COLO829 (cell line): ENCODE data around the gene KDM1A.

Experiments
- DNase-seq: peaks from one replicate; pipeline ENCODE4 v3.0.0; 2012; ENCODE audit warnings: low spot score

KDM1A gene

GRCh38 chr1:23069675-23070074 lies 50.4 kb downstream of the KDM1A start:
- DNase-seq: no peak

GRCh38 chr1:23074012-23074411 lies 54.7 kb downstream of the KDM1A start:
- no peak for DNase-seq

GRCh38 chr1:23079025-23079424 lies 59.8 kb downstream of the KDM1A start:
- no peak for DNase-seq

GRCh38 chr1:23080885-23081284 lies 61.6 kb downstream of the KDM1A start:
- no peak for DNase-seq

- DNase-seq: no peak
Measured at GRCh38 chr1:23081376-23081775, 62.1 kb downstream of the KDM1A start.

- no peak for DNase-seq
Measured at GRCh38 chr1:23083714-23084480, 64.6 kb downstream of the KDM1A start.

- DNase-seq: no peak
Measured at GRCh38 chr1:23084880-23085279, 65.6 kb downstream of the KDM1A start.

GRCh38 chr1:23085696-23086095 lies 66.4 kb downstream of the KDM1A start:
- DNase-seq: no peak

- DNase-seq: no peak
Measured at GRCh38 chr1:23088027-23088426, 68.8 kb downstream of the KDM1A start.

- no peak for DNase-seq
Measured at GRCh38 chr1:23090056-23090455, 70.8 kb downstream of the KDM1A start.

- DNase-seq: no peak
Measured at GRCh38 chr1:23091545-23091944, 72.3 kb downstream of the KDM1A start.

- DNase-seq: no peak
Measured at GRCh38 chr1:23092447-23092846, 73.2 kb downstream of the KDM1A start.

GRCh38 chr1:23097316-23097715 lies 78.0 kb downstream of the KDM1A start:
- DNase-seq: no peak

GRCh38 chr1:23098463-23099170 lies 79.3 kb downstream of the KDM1A start:
- peak; percentile 63 for DNase-seq

- no peak for DNase-seq
Measured at GRCh38 chr1:23099171-23099536, 79.9 kb downstream of the KDM1A start.

- no peak for DNase-seq
Measured at GRCh38 chr1:23100074-23100748, 80.9 kb downstream of the KDM1A start.

- no peak for DNase-seq
Measured at GRCh38 chr1:23101101-23101827, 82.0 kb downstream of the KDM1A start.

- DNase-seq: no peak
Measured at GRCh38 chr1:23101887-23102286, 82.6 kb downstream of the KDM1A start.

- no peak for DNase-seq
Measured at GRCh38 chr1:23102289-23102688, 83.0 kb downstream of the KDM1A start.

- DNase-seq: peak; percentile 53
Measured at GRCh38 chr1:23103001-23103889, 84.0 kb downstream of the KDM1A start.

- DNase-seq: no peak
Measured at GRCh38 chr1:23108918-23109533, 89.8 kb downstream of the KDM1A start.
